ENCODE results near the gene POLE2. TPM values are rescaled to one million over a fixed set of nuclear protein-coding genes. Genes with fewer than 3 reads are reported as not detected.
A peak's percentile ranks its signal among the peaks of the same experiment; 100 is the strongest.
"Not testable (repeated sequence)": the region's sequence is repeated elsewhere in the genome, so short reads cannot be mapped to it uniquely, and the experiment has no call there.

Gene POLE2
- total and polyA plus RNA-seq, 2 of the 13 experiments (the other 11 are each of a cell fraction or from before 2014, with no cell fraction given): 16.6 to 37.0 TPM

DNA sequence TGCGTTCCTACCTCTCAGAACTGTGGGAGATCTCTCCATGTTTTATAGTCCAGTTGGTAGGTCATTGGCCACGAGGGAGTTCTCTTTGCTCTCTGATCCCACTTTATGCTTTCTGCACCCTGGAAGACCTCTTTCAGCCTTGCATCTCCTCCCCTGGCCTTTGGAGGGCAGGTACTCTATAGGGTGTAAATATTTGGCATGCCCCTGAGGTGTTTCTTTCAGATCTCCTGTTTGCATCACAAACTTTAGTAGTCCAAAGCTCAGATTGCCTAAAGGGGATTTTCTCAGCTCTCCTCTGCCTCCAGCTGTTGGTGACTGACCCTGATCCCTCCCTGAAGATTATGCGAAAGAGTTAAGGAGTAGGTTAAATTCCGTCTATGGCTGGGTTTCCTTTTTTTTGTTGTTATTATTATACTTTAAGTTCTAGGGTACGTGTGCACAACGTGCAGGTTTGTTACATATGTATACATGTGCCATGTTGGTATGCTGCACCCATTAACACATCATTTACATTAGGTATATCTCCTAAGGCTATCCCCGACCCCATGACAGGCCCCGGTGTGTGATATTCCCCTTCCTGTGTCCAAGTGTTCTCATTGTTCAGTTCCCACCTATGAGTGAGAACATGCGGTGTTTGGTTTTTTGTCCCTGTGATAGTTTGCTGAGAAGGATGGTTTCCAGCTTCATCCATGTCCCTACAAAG is 33.9 kb upstream of the POLE2 start (continued):
- TF ChIP-seq CREB1 (IDR thresholded peaks at IDR 0.05): not testable (repeated sequence)
- TF ChIP-seq CREB1 (CRISPR knock-in tag; IDR thresholded peaks at IDR 0.05) (peak; percentile 59; the same call in 1 of the 2 replicates), MIER3 (CRISPR knock-in tag; IDR thresholded peaks at IDR 0.05; ENCODE audit: borderline replicate concordance) (peak; percentile 81; the same call in 1 of the 2 replicates), ZNF205 (CRISPR knock-in tag; IDR thresholded peaks at IDR 0.05) (0 out of 2 replicates have a peak, but pooled peaks have one; percentile 77), HDAC1 (CRISPR knock-in tag; IDR thresholded peaks at IDR 0.05) (peak; percentile 89), ZNF780A (CRISPR knock-in tag; IDR thresholded peaks at IDR 0.05) (0 out of 2 replicates have a peak, but pooled peaks have one; percentile 35), RXRB (CRISPR knock-in tag; IDR thresholded peaks at IDR 0.05; ENCODE audit: borderline replicate concordance) (peak; percentile 85), ZNF331 (CRISPR knock-in tag; IDR thresholded peaks at IDR 0.05) (peak; percentile 64; the same call in 1 of the 2 replicates), ZEB1 (IDR thresholded peaks at IDR 0.05; ENCODE audit: insufficient replicate concordance, low read depth) (peak; percentile 68), KLF16 (CRISPR knock-in tag; IDR thresholded peaks at IDR 0.05) (0 out of 4 replicates have a peak, but pooled peaks of 1 of the 2 experiments have one; percentile 64), HMG20B (CRISPR knock-in tag; conservative IDR thresholded peaks at IDR 0.05) (peak; percentile 87), MEIS2 (CRISPR knock-in tag; IDR thresholded peaks at IDR 0.05) (peak; percentile 23; the same call in 1 of the 2 replicates), NCOA2 (CRISPR knock-in tag; IDR thresholded peaks at IDR 0.05) (peak; percentile 89), NR2F6 (IDR thresholded peaks at IDR 0.05) (peak; percentile 84), NR2F6 (CRISPR knock-in tag; IDR thresholded peaks at IDR 0.05) (peak; percentile 82), ZFP1 (CRISPR knock-in tag; IDR thresholded peaks at IDR 0.05) (0 out of 2 replicates have a peak, but pooled peaks have one; percentile 16)
- TF ChIP-seq, protein P1, sequence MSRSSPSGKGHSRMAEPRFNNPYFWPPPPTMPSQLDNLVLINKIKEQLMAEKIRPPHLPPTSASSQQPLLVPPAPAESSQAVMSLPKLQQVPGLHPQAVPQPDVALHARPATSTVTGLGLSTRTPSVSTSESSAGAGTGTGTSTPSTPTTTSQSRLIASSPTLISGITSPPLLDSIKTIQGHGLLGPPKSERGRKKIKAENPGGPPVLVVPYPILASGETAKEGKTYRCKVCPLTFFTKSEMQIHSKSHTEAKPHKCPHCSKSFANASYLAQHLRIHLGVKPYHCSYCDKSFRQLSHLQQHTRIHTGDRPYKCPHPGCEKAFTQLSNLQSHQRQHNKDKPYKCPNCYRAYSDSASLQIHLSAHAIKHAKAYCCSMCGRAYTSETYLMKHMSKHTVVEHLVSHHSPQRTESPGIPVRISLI (CRISPR knock-in tag; IDR thresholded peaks at IDR 0.05; ENCODE audit: borderline replicate concordance): peak; percentile 58; the same call in 1 of the 2 replicates
- TF ChIP-seq, protein P2, sequence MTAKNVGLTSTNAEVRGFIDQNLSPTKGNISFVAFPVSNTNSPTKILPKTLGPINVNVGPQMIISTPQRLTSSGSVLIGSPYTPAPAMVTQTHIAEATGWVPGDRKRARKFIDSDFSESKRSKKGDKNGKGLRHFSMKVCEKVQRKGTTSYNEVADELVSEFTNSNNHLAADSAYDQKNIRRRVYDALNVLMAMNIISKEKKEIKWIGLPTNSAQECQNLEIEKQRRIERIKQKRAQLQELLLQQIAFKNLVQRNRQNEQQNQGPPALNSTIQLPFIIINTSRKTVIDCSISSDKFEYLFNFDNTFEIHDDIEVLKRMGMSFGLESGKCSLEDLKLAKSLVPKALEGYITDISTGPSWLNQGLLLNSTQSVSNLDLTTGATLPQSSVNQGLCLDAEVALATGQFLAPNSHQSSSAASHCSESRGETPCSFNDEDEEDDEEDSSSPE (CRISPR knock-in tag; IDR thresholded peaks at IDR 0.05): 0 out of 2 replicates have a peak, but pooled peaks have one; percentile 18
- TF ChIP-seq, protein P3, sequence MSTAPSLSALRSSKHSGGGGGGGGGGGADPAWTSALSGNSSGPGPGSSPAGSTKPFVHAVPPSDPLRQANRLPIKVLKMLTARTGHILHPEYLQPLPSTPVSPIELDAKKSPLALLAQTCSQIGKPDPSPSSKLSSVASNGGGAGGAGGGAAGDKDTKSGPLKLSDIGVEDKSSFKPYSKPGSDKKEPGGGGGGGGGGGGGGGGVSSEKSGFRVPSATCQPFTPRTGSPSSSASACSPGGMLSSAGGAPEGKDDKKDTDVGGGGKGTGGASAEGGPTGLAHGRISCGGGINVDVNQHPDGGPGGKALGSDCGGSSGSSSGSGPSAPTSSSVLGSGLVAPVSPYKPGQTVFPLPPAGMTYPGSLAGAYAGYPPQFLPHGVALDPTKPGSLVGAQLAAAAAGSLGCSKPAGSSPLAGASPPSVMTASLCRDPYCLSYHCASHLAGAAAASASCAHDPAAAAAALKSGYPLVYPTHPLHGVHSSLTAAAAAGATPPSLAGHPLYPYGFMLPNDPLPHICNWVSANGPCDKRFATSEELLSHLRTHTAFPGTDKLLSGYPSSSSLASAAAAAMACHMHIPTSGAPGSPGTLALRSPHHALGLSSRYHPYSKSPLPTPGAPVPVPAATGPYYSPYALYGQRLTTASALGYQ (CRISPR knock-in tag; IDR thresholded peaks at IDR 0.05): peak; percentile 76; the same call in 1 of the 2 replicates
- TF ChIP-seq, protein P4, sequence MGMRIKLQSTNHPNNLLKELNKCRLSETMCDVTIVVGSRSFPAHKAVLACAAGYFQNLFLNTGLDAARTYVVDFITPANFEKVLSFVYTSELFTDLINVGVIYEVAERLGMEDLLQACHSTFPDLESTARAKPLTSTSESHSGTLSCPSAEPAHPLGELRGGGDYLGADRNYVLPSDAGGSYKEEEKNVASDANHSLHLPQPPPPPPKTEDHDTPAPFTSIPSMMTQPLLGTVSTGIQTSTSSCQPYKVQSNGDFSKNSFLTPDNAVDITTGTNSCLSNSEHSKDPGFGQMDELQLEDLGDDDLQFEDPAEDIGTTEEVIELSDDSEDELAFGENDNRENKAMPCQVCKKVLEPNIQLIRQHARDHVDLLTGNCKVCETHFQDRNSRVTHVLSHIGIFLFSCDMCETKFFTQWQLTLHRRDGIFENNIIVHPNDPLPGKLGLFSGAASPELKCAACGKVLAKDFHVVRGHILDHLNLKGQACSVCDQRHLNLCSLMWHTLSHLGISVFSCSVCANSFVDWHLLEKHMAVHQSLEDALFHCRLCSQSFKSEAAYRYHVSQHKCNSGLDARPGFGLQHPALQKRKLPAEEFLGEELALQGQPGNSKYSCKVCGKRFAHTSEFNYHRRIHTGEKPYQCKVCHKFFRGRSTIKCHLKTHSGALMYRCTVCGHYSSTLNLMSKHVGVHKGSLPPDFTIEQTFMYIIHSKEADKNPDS (CRISPR knock-in tag; IDR thresholded peaks at IDR 0.05): peak; percentile 59; the same call in 1 of the 2 replicates
- TF ChIP-seq, protein P5, sequence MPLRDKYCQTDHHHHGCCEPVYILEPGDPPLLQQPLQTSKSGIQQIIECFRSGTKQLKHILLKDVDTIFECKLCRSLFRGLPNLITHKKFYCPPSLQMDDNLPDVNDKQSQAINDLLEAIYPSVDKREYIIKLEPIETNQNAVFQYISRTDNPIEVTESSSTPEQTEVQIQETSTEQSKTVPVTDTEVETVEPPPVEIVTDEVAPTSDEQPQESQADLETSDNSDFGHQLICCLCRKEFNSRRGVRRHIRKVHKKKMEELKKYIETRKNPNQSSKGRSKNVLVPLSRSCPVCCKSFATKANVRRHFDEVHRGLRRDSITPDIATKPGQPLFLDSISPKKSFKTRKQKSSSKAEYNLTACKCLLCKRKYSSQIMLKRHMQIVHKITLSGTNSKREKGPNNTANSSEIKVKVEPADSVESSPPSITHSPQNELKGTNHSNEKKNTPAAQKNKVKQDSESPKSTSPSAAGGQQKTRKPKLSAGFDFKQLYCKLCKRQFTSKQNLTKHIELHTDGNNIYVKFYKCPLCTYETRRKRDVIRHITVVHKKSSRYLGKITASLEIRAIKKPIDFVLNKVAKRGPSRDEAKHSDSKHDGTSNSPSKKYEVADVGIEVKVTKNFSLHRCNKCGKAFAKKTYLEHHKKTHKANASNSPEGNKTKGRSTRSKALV (CRISPR knock-in tag; IDR thresholded peaks at IDR 0.05): 0 out of 2 replicates have a peak, but pooled peaks have one; percentile 26
